Smooth muscle cell (in vitro differentiated cells): ENCODE data around the gene LGALSL. TPM values are rescaled to one million over a fixed set of nuclear protein-coding genes. Genes with fewer than 3 reads are reported as not detected.
A peak's percentile ranks its signal among the peaks of the same experiment; 100 is the strongest.

Source experiments
- DNase-seq: peaks from one replicate; lab custom pipeline; 2025; ENCODE audit not compliant: unreplicated experiment; lab: John Stamatoyannopoulos, UW
- H2AFZ ChIP-seq: fragments of 200-600 bp; sonication (generic); 2 replicates; pipeline ENCODE4 v1.6.0; 2016; ENCODE audit warnings: antibody characterized with exemption, low read depth, mild to moderate bottlenecking
- H3F3A ChIP-seq: fragments of 200-600 bp; sonication (generic); 2 replicates; pipeline ENCODE4 v1.6.0; 2017; ENCODE audit warnings: antibody characterized with exemption, low read depth
- H3K27ac ChIP-seq: fragments of 200-600 bp; sonication (generic); 2 replicates; pipeline ENCODE4 v1.5.1; 2016; ENCODE audit warnings: low read depth, mild to moderate bottlenecking
- H3K27me3 ChIP-seq: fragments of 200-600 bp; sonication (generic); 2 replicates; pipeline ENCODE4 v1.6.1; 2016; ENCODE audit warnings: low read depth, mild to moderate bottlenecking
- H3K36me3 ChIP-seq: fragments of 200-600 bp; sonication (generic); 2 replicates; pipeline ENCODE4 v1.5.1; 2016; ENCODE audit warnings: low read depth
- H3K4me1 ChIP-seq: fragments of 200-600 bp; sonication (generic); 2 replicates; pipeline ENCODE4 v1.5.1; 2016; ENCODE audit warnings: low read depth
- H3K4me2 ChIP-seq: fragments of 200-600 bp; sonication (generic); 2 replicates; pipeline ENCODE4 v1.6.0; 2016; ENCODE audit warnings: mild to moderate bottlenecking
- H3K4me3 ChIP-seq: fragments of 200-600 bp; sonication (generic); 2 replicates; pipeline ENCODE4 v1.5.1; 2016; ENCODE audit warnings: mild to moderate bottlenecking
- H3K79me2 ChIP-seq: fragments of 200-600 bp; sonication (generic); 2 replicates; pipeline ENCODE4 v1.6.0; 2016; ENCODE audit warnings: low read depth, mild to moderate bottlenecking
- H3K9ac ChIP-seq: fragments of 200-600 bp; sonication (generic); 2 replicates; pipeline ENCODE4 v1.6.0; 2016; ENCODE audit warnings: low read depth
- H3K9me3 ChIP-seq: fragments of 200-600 bp; sonication (generic); replicated peaks from 2 replicates; pipeline ENCODE4 v1.5.1; 2016; ENCODE audit warnings: low read depth
- H4K20me1 ChIP-seq: fragments of 200-600 bp; sonication (generic); 2 replicates; pipeline ENCODE4 v1.6.0; 2016; ENCODE audit warnings: low read depth
- CTCF ChIP-seq: fragments of 200-600 bp; sonication (generic); IDR thresholded peaks from 2 replicates; pipeline ENCODE4 v1.5.1; 2017; ENCODE audit warnings: borderline replicate concordance, mild to moderate bottlenecking, antibody characterized with exemption; ENCODE audit not compliant: insufficient read depth, poor library complexity, severe bottlenecking
- WGBS: methylation state at CpG from one replicate; pipeline ENCODE4 v1.1.7; 2016; ENCODE audit warnings: low lambda C conversion rate; 5-methylcytosine and 5-hydroxymethylcytosine counted together
- polyA plus RNA-seq: library from polyadenylated mRNA; unstranded; fragments of >200 nt; fragmentation: Nextera tagmentation; extraction: Ambion mirVana; gene quantifications from 2 replicates; pipeline ENCODE4 v1.2.1, GENCODE V29; 2016
- total RNA-seq: library from RNA; depleted of rRNA; stranded (reverse); fragments of >200 nt; gene quantifications from 2 replicates; pipeline ENCODE4 v1.2.3, GENCODE V29; 2014

The LGALSL gene
- total and polyA plus RNA-seq, 2 experiments from 2014 or later = 8.1 to 13.9 TPM

DNA sequence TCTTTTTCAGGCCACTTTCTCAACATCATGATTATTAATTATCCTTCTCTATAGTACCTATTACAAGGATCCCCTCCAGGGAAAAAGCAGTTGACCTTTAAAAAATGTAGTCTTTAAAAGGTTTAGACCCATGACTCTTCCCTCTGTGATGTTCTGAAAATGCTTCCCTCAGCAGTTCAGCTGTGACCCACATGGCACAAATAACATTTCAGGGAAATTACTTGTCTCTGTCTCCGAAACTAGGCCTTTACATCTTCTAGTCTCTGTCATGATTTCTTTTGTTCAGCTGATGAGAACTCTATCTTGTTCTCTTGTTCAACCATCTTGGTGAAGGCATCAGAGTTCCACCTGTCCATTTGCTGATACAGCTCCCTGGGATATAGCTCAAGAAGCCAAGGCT, 28.3 kb downstream of the LGALSL start:
- Histone ChIP-seq H3K9ac (no peak overlapping the region), H3K4me3 (no peak overlapping the region), H2AFZ (no peak overlapping the region), H3K27ac (no peak overlapping the region), H3K36me3 (no peaks in the 10 kb centered on the region), H3F3A (no peaks in the 10 kb centered on the region), H3K27me3 (no peaks in the 10 kb centered on the region), H3K4me2 (no peak overlapping the region), H3K4me1 (peaks cover 7% of the 10 kb centered on the region), H4K20me1 (no peaks in the 10 kb centered on the region), H3K9me3 (no peaks in the 10 kb centered on the region), H3K79me2 (no peaks in the 10 kb centered on the region)
- no peak for DNase-seq
- no peak for TF ChIP-seq CTCF
- 88% methylated on average over 1 of the region's 1 CpG for WGBS

GRCh38 chr2:64482765-64483504, 29.0 kb downstream of the LGALSL start:
- no peak for DNase-seq
- Histone ChIP-seq H3K79me2 (no peaks in the 10 kb centered on the region), H3K9me3 (no peaks in the 10 kb centered on the region), H3F3A (no peaks in the 10 kb centered on the region), H3K4me3 (no peak overlapping the region), H3K27ac (peak overlapping the region; percentile 4), H2AFZ (no peak overlapping the region), H3K9ac (no peak overlapping the region), H3K4me1 (peaks cover 7% of the 10 kb centered on the region), H3K4me2 (no peak overlapping the region), H4K20me1 (no peaks in the 10 kb centered on the region), H3K27me3 (no peaks in the 10 kb centered on the region), H3K36me3 (no peaks in the 10 kb centered on the region)
- TF ChIP-seq CTCF = no peak
- WGBS = 15% methylated on average over 5 of the region's 5 CpGs

DNA sequence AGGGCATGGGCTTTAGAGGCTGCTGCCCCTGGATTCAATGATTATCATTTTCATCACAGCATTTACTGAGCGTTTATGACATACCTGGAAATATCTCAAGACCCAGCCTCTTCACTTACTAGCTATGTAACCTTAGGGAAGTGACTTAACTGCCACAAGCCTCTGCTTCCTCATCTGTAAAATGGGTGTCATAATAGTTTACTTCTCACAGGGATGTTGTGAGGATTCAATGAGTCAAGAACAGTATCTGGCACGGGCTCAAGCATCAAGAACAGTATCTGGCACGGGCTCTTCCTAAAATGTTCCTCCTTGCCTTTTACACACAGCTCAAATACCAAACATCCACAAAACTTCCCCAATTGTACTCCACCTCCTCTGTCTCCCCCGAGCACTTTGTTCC, 31.4 kb downstream of the LGALSL start:
- Histone ChIP-seq H3K79me2 (no peaks in the 10 kb centered on the region), H3K4me3 (no peak overlapping the region), H3K27me3 (no peaks in the 10 kb centered on the region), H3F3A (no peaks in the 10 kb centered on the region), H4K20me1 (no peaks in the 10 kb centered on the region), H3K27ac (no peak overlapping the region), H3K36me3 (no peaks in the 10 kb centered on the region), H3K4me2 (no peak overlapping the region), H3K9ac (no peak overlapping the region), H3K4me1 (peaks cover 7% of the 10 kb centered on the region), H3K9me3 (no peaks in the 10 kb centered on the region), H2AFZ (no peak overlapping the region)
- DNase-seq = no peak
- TF ChIP-seq CTCF = no peak
- 87% methylated on average over 4 of the region's 4 CpGs for WGBS

DNA sequence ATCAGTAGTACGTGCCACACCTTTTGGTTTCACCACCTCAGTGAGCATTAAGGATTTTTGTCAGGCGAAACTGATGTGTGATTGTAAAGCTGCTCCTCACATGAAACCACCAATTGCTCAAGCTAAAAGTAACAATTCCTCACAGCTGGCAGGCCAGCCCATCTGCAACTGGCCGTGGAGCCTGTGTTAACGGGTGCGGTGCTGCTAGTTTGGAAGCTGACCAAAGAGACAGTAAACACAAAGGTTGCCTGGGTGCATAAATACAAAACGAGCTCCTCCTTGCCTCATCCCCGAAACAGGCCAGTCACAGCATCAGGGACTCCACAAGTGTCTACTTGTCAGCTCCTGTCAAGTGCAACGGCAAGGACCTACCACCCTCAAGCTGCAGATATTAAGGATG, 32.0 kb downstream of the LGALSL start:
- H3F3A ChIP-seq = no peaks in the 10 kb centered on the region
- no peaks in the 10 kb centered on the region for H3K9me3 ChIP-seq
- 90% methylated on average over 8 of the region's 8 CpGs for WGBS
- no peak overlapping the region for H3K27ac ChIP-seq
- no peak overlapping the region for H3K4me3 ChIP-seq
- TF ChIP-seq CTCF = no peak
- no peak overlapping the region for H2AFZ ChIP-seq
- DNase-seq = no peak
- H3K4me1 ChIP-seq = peaks cover 7% of the 10 kb centered on the region
- H4K20me1 ChIP-seq = no peaks in the 10 kb centered on the region
- H3K9ac ChIP-seq = no peak overlapping the region
- H3K27me3 ChIP-seq = no peaks in the 10 kb centered on the region
- no peaks in the 10 kb centered on the region for H3K79me2 ChIP-seq
- no peaks in the 10 kb centered on the region for H3K36me3 ChIP-seq
- H3K4me2 ChIP-seq = no peak overlapping the region
